HL-60 (cell line): ENCODE measurements around the gene FCRLB.
"Not testable (repeated sequence)": the region's sequence is repeated elsewhere in the genome, so short reads cannot be mapped to it uniquely, and the experiment has no call there.

Source experiments
- DNase-seq, 2 experiments: peaks; one replicate each; pipeline ENCODE4 v3.0.0-alpha.2; 2010 to 2020; ENCODE audit warnings: low read depth in 1 of 2, low spot score in 1 of 2
- H3K27ac ChIP-seq: fragments of 250-450 bp; sonication (Bioruptor Pico); replicated peaks from 2 replicates; pipeline ENCODE4 v1.5.1; 2020; ENCODE audit warnings: mild to moderate bottlenecking, moderate library complexity
- H3K27me3 ChIP-seq: fragments of 250-450 bp; sonication (Bioruptor Pico); 2 replicates; pipeline ENCODE4 v1.5.1; 2021; ENCODE audit warnings: mild to moderate bottlenecking, moderate library complexity; ENCODE audit not compliant: insufficient read depth, poor library complexity, severe bottlenecking
- H3K4me3 ChIP-seq: replicated peaks from 2 replicates; pipeline ENCODE4 v1.5.1; 2011; ENCODE audit warnings: mild to moderate bottlenecking, control low read depth, low read length; ENCODE audit not compliant: insufficient read depth
- CTCF ChIP-seq: IDR thresholded peaks from one replicate; pipeline ENCODE4 v1.5.1; 2011; ENCODE audit warnings: low read length, control low read depth, inconsistent platforms; ENCODE audit not compliant: insufficient read depth
- GABPA ChIP-seq: IDR thresholded peaks from 2 replicates; pipeline ENCODE4 v1.6.1; 2012; ENCODE audit warnings: low read depth
- POLR2AphosphoS5 ChIP-seq: IDR thresholded peaks from 2 replicates; pipeline ENCODE4 v1.6.1; 2012; ENCODE audit warnings: low read depth
- SPI1 ChIP-seq: IDR thresholded peaks from 2 replicates; pipeline ENCODE4 v1.6.1; 2012; ENCODE audit warnings: low read depth, mild to moderate bottlenecking, borderline replicate concordance
- TF ChIP-seq, protein P1 (sequence below): IDR thresholded peaks from 2 replicates; pipeline ENCODE4 v1.6.1; 2012; ENCODE audit warnings: low read depth; ENCODE audit not compliant: insufficient replicate concordance

FCRLB gene

GRCh38 chr1:161691846-161692245, 29.5 kb upstream of the FCRLB start:
- Histone ChIP-seq H3K4me3 (no peak overlapping the region), H3K27ac (no peak overlapping the region), H3K27me3 (no peaks in the 10 kb centered on the region)
- no peak for DNase-seq
- TF ChIP-seq GABPA: no peak
- no peak for TF ChIP-seq SPI1
- TF ChIP-seq CTCF: no peak
- TF ChIP-seq, protein P1, sequence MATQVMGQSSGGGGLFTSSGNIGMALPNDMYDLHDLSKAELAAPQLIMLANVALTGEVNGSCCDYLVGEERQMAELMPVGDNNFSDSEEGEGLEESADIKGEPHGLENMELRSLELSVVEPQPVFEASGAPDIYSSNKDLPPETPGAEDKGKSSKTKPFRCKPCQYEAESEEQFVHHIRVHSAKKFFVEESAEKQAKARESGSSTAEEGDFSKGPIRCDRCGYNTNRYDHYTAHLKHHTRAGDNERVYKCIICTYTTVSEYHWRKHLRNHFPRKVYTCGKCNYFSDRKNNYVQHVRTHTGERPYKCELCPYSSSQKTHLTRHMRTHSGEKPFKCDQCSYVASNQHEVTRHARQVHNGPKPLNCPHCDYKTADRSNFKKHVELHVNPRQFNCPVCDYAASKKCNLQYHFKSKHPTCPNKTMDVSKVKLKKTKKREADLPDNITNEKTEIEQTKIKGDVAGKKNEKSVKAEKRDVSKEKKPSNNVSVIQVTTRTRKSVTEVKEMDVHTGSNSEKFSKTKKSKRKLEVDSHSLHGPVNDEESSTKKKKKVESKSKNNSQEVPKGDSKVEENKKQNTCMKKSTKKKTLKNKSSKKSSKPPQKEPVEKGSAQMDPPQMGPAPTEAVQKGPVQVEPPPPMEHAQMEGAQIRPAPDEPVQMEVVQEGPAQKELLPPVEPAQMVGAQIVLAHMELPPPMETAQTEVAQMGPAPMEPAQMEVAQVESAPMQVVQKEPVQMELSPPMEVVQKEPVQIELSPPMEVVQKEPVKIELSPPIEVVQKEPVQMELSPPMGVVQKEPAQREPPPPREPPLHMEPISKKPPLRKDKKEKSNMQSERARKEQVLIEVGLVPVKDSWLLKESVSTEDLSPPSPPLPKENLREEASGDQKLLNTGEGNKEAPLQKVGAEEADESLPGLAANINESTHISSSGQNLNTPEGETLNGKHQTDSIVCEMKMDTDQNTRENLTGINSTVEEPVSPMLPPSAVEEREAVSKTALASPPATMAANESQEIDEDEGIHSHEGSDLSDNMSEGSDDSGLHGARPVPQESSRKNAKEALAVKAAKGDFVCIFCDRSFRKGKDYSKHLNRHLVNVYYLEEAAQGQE: no peak
- no peak for TF ChIP-seq POLR2AphosphoS5

GRCh38 chr1:161693020-161693712, 28.2 kb upstream of the FCRLB start:
- H3K27ac ChIP-seq, DNase-seq, H3K4me3 ChIP-seq, H3K27me3 ChIP-seq: not testable (repeated sequence)

DNA sequence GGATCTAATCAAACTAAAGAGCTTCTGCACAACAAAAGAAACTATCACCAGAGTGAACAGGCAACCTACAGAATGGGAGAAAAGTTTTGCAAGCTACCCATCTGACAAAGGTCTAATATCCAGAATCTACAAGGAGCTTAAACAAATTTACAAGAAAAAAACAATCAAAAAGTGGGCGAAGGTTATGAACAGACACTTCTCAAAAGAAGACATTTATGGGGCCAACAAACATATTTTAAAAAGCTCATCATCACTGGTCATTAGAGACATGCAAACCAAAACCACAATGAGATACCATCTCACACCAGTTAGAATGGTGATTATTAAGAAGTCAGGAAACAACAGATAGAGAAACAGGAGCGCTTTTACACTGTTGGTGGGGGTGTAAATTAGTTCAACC, 23.0 kb upstream of the FCRLB start:
- not testable (repeated sequence) for H3K27me3 ChIP-seq, H3K4me3 ChIP-seq, DNase-seq, H3K27ac ChIP-seq

DNA sequence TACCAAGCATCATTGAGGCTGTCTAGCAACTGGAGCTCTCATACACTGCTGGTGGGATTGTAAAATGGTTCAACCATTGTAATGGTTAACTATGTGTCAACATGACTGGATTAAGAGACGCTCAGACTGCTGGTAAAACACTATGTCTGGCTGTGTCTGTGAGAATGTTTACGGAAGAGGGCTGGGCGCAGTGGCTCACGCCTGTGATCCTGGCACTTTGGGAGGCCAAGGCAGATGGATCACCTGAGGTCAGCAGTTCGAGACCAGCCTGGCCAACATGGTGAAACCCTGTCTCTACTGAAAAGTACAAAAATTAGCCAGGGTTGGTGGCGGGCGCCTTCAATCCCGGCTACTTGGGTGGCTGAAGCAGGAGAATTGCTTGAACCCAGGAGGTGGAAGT, 19.1 kb upstream of the FCRLB start:
- no peak for DNase-seq
- no peak for TF ChIP-seq GABPA
- no peak for TF ChIP-seq POLR2AphosphoS5
- TF ChIP-seq, protein P1: no peak
- no peak for TF ChIP-seq CTCF
- no peak for TF ChIP-seq SPI1
- no peaks in the 10 kb centered on the region for H3K27me3 ChIP-seq
- no peak overlapping the region for H3K27ac ChIP-seq
- no peak overlapping the region for H3K4me3 ChIP-seq

DNA sequence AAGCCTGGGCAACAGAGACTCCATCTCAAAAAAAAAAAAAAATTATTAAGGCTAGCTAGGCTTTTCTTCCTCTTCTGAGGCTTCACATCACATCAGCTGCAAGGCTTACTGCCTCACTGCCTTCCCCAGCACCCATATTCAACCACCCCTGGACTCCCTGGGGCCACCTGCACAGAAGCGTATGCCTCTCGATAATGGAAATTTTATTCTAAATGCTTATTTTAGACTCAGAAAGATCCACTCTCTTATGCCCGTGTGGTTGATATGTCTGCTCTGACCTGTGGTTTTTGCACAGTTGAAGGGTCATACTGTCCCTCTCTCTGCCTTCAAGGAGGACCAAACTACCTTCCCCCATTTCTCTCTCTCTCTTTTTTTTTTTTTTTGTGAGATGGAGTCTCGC, 15.8 kb upstream of the FCRLB start:
- H3K27ac ChIP-seq: no peak overlapping the region
- H3K4me3 ChIP-seq: no peak overlapping the region
- no peak for TF ChIP-seq SPI1
- no peak for TF ChIP-seq CTCF
- TF ChIP-seq, protein P1: no peak
- TF ChIP-seq POLR2AphosphoS5: no peak
- no peak for TF ChIP-seq GABPA
- no peaks in the 10 kb centered on the region for H3K27me3 ChIP-seq
- no peak for DNase-seq
